GM19438 (cell line): Measurements from ENCODE around the gene PRICKLE2.

Source experiments
- ATAC-seq: cut with Tn5 transposase; IDR thresholded peaks from one replicate; pipeline ENCODE4 v1.9.1; 2021; ENCODE audit warnings: low read depth; ENCODE audit not compliant: unreplicated experiment

Gene PRICKLE2

DNA sequence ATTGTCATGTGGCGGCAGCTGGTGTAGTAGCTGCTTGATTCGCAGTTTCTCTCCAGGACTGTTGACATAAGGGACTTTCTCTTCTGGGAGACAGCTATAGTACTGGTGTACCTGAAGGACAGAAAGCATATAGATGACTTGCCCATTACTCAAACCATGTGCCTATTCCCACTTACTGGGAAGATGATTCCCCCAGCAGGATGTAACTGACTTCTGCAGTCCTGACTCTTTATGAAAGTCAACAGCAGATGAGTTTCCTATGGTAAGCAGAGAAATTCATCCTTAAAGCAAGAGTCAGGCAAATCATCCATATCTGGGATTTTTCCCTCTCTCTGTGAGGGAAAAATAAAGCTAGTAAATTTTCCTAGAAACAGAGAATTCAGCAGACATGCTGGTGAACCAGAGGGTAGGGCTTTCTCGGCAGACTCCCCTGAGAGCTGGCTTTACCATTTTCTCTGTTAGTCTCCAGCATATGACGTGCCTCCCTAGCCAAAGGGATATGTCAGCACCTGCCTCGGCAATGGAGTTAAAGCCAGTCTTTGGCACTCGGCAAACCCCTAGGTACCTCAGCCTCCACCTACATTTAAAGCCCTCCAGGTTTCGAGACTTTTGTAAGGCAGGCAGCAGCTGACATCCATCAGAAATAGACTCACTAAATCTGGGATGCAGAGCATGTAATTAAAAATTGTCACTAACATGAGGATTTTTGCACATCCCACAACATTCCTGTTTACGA is 62.1 kb downstream of the PRICKLE2 start:
- ATAC-seq, result no peak

DNA sequence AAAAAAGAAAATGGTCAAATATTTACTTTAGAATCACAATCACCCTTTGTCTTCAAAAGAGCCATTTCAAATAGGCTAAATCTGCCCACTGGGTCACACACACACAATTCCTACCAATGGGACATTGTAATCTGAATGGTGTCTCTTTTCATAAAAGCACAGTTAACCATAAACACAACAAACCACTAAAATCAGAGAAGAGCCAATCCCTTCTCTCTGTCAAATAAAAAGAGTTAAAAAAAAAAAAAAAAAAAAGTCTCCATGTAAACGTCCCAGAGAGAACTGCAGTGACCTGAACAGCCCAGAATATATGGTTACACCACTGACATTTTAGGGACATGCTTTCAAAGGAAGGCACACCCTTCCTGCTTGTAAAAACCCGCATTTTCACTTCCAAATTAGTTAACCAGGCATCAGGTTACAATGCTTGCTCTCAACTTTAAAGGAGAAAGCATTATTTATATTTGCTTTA is 63.7 kb downstream of the PRICKLE2 start:
- ATAC-seq, result no peak

- ATAC-seq, result no peak
Observed at GRCh38 chr3:64160000-64160695, 65.1 kb downstream of the PRICKLE2 start.

GRCh38 chr3:64158334-64158733 is 66.9 kb downstream of the PRICKLE2 start:
- ATAC-seq, result no peak

DNA sequence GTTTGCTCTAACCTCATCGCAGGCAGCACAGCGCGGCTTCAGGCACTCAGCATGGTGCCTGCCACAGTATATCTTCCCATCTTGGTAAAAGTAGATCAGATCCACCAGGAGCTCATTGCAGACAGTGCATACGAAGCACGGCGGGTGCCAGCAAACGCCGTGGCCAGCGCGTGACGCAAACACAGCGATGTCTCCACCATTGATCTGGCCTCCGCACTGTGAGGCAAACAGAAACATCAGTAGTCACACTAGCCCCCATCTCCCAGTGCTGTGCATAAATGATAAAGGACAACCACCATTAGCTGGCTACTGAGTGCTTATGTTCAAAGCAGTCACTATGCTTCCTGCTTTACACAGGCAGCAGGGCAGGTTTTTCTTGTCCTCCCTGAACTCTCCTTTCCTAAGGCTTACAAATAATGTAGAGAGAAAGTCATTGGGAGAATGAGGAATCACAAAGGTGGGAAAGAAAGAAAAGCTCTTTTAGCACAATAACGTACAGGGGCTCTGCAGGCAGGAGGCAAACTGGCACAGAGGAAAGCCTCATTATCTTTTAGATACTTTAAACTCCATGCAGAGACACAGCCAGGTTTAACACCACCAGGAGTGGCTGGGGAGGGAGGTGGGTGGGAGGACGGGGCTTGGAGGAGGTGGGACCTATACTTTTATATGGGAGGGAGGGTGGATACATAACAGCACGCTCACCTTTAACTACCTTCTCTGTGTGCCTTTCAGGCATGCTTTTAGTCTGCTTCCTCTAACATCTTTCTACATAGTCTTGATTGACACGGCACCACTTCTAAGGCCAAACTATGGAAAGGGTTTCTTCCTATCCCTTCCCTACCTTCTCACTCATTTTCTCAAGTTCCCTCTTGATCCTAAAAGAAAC is 67.9 kb downstream of the PRICKLE2 start:
- ATAC-seq, result no peak

DNA sequence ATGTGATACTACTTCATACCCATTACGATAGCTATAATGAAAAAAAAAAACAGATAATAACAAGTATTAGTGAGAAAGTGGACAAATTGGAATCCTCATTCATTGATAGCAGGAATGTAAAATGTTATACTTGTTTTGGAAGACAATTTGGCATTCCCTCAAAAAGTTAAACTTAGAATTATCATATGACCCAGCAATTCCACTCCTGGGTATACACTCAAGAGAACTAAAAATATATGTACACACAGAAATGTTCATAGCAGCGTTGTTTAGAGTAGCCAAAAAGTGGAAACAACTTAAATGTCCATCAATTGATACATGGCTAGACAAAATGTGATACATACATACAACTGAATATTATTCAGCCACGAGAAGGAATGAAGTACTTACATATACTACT is 69.9 kb downstream of the PRICKLE2 start:
- ATAC-seq, result no peak

DNA sequence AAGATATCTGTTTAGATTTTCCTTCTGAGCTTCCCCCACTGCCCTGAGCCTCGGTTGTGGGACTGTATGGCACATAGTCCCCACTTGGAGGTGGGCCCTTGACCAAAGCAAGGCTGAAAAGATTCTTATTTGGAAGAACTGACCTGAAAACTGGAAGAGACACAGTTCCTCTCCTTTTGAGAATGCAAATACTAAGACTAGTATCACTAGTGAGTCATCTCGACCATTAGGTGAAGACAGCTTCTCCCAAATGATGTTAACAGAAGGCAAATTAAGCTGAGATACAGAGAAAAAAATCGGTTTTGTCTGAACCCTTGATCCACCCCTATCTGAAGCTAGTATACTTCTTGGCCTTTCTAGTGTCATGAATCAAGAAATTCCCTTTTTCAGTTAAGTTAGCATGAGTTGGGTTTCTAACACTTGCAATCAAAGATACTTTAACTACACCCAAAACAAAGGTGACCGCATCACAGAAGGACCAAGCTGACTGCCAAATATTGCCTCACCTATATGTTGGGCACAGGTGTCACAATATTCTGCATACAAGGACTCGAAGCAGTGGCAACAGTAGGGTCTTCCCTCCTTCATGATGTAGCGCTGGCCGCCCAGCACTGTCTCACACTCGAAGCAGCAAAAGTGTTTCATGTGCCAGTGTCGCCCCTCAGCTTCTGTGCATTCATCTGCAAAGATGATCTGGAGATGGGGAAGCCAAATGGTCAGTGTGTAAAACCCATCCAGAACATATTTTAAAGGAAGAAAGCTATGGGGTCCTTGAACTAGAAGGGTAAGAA is 72.4 kb downstream of the PRICKLE2 start:
- ATAC-seq, result no peak

- ATAC-seq, result no peak
Observed at GRCh38 chr3:64152086-64152485, 73.2 kb downstream of the PRICKLE2 start.

- no peak for ATAC-seq
Observed at GRCh38 chr3:64151342-64151871, 73.9 kb downstream of the PRICKLE2 start.

GRCh38 chr3:64150623-64151207 is 74.6 kb downstream of the PRICKLE2 start:
- ATAC-seq, result no peak

DNA sequence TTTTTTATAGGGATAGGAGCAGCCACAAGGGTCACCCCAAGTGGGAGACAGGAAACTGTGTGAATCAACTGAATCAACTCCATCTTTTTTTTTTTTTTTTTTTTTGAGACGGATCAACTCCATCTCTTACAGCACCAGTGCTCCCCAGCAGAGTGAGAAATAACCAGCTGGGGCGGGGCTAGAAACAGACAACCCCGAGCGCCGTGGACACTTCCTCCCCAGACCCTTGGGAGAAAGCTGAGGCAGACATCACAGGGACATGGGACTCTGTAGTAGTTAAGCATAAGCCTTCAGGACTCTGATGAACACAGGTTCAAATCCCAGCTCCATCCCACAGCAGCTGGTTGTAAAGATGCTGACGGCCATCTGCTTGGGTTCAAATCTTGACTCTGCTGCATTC is 75.4 kb downstream of the PRICKLE2 start:
- ATAC-seq, result no peak

DNA sequence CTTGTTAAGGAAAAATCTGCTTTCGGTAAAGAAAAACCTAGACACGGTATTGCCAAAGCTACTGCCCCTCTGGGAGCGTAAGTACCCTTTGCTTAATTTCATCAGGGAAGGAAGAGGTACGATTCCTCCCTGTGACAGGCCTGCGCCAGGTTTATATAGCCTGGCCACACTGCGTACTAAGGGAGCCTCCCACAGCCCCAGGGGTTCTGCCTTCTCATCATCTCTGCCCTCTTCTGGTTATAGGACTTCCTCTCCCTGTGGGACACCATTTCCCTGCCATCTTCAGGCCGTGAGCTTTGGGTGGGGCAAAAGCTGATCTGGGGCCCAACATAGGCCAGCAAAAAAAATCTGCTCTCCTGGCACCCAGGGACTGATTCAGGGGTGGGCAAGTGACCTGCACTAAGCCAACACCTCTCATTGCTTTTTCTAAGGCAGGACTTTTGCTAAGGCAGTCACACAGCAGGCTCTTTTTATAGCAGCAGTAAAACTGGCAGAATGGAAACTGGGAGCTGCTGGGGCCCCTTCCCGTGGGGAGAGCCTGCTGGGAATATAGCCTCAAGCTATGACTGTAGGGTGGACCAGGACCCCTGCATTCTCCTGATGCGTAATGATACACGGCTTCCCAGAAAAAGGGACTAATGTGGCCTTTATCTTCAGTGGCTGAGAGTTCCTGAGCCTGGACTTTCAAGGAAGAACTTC is 76.2 kb downstream of the PRICKLE2 start:
- no peak for ATAC-seq

DNA sequence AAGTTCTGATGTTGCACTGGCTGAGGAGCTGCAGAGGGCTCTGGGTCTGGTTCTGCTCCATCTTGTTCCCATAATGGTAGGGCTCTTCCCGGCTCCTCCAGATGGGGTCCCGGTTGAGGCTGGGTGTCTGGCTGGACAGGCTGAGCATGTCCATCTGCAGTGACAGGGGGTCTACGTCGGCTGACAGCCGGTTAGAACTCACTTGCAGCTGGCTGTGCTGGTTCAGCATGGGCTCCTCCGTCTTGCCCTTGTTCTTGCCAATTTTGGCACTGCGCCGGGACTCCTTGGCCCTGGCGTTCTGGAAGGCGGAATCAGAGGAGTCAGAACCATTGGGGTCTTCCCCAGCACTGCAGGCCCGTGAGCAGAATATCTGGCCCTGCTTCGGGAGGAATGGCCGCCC is 78.1 kb downstream of the PRICKLE2 start:
- ATAC-seq, result no peak

- ATAC-seq, result no peak
Observed at GRCh38 chr3:64145438-64145837, 79.8 kb downstream of the PRICKLE2 start.

GRCh38 chr3:64144241-64144900 is 80.9 kb downstream of the PRICKLE2 start:
- ATAC-seq, result no peak

DNA sequence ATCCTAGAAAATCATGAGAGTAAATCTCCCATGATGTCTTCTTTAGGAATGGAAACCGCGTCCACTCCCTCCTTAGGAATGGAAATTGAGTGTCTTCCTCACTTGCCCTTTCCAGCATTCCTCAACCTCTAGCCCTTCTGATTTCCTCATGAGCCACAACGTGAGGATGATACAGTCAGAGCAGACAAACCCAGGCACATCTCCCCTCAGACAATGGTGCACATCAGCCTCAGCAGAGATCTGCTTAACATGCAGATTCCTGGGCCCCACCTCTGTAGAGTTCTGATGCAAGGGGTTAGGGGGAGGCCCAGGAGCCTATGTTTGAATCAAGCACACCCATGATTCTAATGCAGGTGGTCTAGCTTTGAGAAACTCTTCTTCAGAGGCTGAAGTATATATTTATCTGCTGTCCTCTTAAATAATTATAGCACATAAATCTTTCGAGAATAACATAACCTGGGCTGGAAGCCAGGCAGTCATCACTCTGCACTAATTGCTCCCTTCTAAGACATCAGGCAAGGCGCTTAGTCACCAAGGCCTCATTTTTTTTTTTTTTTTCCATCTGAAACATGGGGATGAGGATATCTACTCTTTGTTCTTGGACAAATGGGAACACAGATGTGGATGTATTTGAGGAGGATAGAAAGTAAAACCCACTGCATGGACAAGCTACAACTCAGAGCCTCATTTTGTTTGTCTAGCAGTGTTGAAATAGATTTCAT is 81.7 kb downstream of the PRICKLE2 start:
- ATAC-seq, result no peak

GRCh38 chr3:64141476-64141875 is 83.8 kb downstream of the PRICKLE2 start:
- no peak for ATAC-seq

GRCh38 chr3:64140651-64141050 is 84.6 kb downstream of the PRICKLE2 start:
- no peak for ATAC-seq
